GM19455 (cell line): Measurements from ENCODE around the gene RMDN2.
"Not testable (repeated sequence)": the region's sequence is repeated elsewhere in the genome, so short reads cannot be mapped to it uniquely, and the experiment has no call there.

ENCODE experiments used
- ATAC-seq: cut with Tn5 transposase; IDR thresholded peaks from one replicate; pipeline ENCODE4 v1.9.1; 2021; ENCODE audit not compliant: unreplicated experiment

RMDN2 gene

DNA sequence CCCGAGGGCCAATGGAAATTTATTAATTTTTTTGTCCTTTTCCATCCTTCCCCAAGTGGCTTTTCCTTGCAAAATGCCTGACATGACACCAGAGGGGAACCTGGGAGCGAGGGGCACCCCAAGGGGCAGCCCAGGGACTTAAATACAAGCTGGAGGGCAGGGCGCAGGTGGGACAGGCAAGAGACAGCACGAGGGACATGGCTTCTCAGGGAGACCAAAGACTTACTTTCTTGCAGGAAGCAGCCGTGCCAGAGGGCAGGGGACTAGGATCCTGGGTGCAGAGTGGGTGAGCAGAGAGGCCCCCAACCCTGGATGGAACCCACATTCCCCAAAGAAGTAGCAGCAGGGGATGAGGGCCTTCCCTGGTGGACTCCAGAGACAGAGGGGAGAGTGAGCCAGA, 5.3 kb downstream of the RMDN2 start:
- not testable (repeated sequence) for ATAC-seq

DNA sequence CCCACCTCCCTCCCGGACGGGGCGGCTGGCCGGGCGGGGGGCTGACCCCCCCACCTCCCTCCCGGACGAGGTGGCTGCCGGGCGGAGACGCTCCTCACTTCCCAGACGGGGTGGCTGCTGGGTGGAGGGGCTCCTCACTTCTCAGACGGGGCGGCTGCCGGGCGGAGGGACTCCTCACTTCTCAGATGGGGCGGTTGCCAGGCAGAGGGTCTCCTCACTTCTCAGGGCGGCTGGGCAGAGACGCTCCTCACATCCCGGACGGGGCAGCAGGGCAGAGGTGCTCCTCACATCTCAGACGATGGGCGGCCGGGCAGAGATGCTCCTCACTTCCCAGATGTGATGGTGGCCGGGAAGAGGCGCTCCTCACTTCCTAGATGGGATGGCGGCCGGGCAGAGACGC, 7.8 kb downstream of the RMDN2 start:
- ATAC-seq: not testable (repeated sequence)

DNA sequence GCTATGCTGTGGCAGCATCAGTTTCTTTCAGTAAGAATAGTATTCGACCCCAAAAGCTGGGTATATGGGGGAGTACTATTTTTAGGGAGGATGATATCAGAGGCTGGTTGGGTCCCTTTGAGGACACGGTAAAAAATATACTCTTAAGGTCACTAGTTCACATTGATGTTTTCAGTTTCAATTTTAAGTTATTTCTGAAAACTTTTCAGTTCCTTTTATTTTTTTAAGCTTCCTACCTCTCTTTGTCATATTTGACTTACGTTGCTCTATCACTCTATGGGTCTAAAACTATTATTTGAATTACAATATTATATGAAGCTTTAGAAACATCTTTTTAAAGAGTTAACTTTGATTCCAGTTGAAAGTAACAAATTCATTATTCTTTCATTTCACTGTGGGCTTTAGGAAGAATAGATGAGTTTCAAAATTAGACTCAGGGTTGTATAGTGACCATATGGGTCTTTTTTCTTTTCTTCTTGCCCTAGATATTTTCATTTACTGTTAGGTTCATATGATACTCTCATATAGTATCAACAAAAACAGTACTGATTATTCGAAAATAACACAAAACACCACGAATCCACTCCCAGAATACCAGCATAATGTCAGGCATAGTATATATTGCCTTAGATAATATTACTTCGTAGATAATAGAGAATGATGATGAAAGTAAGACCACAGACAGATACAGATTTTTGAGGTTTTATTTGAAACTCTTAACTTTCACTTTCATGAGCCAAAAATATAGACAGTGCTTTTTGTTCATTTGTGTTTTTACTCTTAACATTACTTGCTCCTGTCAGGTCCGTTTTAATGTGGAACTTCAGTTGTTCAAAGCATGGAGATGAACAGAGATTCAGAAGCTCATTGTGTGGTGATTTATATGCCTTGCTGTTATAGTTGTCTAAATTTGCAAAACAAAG, 9.8 kb downstream of the RMDN2 start:
- peak; percentile 89 for ATAC-seq

DNA sequence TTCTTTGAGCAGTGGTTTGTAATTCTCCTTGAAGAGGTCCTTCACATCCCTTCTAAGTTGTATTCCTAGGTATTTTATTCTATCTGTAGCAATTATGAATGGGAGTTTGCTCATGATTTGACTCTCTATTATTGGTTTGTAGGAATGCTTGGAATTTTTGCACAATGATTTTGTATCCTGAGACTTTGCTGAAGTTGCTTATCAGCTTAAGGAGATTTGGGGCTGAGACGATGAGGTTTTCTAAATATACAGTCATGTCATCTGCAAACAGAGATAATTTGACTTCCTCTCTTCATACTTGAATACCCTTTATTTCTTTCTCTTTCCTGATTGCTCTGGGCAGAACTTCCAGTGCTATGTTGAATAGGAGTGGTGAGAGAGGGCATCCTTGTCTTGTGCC, 12.5 kb downstream of the RMDN2 start:
- ATAC-seq: not testable (repeated sequence)

DNA sequence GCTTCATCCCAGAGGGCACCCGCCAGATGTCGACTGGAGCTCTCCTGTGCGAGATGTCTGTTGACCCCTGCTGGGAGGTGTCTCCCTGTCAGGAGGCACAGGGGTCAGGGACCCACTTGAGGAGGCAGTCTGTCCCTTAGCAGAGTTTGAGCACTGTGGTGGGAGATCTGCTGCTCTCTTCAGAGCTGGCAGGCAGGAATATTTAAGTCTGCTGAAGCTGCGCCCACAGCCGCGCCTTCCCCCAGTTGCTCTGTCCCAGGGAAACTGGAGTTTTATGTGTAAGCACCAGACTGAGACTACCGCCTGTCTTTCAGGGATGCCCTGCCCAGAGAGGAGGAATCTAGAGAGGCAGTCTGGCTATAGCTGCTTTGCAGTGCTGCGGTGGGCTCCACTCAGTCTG, 16.2 kb downstream of the RMDN2 start:
- not testable (repeated sequence) for ATAC-seq

DNA sequence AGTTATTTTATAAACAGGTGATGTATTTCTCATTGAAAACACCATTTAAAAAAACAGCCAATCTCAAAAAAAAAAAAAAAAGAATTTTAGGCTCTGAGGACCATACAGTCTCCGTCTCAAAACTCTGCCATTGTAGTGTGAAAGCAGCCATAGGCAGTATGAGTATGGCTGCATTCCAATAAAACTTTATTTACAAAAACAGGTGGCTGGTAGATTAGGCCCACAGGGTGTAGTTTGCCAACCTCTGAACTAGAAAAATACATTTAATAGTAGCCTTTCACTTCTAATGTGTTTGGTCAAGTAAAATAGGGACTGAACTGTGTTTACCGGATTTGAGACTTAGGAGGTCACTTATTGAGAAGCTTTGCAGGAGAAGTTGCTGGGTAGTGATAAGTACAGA, 19.2 kb downstream of the RMDN2 start:
- no peak for ATAC-seq

DNA sequence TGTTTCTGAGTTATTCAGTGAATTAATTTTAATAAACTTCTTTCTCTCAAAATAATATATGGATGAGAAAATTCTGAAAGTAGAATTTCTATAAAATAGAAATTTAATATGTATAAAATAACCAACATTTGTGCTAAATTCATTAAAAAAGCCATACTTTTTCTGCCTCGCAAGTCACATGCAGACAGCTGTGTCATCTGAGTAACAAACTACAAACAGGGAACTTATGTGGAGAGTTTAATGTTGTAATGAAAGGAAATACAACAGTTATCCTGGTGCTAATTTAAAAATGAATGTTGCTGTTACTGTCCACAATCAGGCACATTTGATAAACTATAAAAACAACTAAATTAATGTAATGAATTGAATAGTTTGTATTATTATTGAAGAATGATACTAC, 22.2 kb downstream of the RMDN2 start:
- no peak for ATAC-seq

DNA sequence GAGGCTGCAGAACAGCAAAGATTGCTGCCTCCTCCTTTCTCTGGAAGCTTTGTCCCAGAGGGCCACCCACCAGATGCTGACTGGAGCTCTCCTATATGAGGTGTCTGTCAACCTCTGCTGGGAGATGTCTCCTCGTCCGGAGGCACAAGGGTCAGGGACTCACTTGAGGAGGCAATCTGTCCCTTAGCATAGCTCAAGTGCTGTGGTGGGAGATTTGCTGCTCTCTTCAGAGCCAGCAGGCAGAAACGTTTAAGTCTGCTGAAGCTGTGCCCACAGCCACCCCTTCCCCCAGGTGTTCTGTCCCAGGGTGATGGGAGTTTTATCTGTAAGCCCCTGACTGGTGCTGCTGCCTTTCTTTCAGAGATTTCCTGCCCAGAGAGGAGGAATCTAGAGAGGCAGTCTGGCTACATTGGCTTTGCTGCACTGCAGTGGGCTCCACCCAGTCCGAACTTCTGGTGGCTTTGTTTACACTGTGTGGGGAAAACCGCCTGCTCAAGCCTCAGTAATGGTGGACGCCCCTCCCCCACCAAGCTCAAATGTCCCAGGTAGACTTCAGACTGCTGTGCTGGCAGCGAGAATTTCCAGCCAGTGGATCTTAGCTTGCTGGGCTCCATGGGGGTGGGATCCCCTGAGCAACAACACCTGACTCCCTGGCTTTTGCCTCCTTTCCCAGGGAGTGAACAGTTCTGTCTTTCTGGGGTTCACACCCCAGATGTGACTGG, 37.1 kb downstream of the RMDN2 start:
- ATAC-seq: not testable (repeated sequence)

DNA sequence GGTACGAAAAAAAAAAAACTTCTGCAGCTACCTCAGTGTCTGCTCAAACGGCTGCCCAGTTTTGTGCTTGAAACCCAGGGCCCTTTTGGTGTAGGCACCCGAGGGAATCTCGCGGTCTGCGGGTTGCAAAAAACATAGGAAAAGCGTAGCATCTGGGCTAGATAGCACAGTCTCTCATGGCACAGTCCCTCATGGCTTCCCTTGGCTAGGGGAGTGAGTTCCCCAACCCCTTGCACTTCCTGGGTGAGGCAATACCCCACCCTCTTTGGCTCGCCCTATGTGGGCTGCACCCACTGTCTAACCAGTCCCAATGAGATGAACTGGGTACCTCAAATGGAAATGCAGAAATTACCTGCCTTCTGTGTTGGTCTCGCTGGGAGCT, 37.6 kb downstream of the RMDN2 start:
- not testable (repeated sequence) for ATAC-seq

DNA sequence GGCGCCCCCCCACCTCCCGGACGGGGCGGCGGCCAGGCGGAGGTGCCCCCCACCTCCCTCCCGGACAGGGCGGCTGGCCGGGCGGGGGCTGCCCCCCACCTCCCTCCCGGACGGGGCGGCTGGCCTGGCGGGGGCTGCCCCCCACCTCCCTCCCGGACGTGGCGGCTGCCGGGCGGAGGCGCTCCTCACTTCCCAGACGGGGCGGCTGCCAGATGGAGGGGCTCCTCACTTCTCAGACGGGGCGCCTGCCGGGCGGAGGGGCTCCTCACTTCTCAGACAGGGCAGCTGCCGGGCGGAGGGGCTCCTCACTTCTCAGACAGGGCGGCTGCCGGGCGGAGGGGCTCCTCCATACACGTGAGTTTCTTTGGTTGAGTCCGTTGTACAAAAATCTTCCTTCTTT, 38.8 kb downstream of the RMDN2 start:
- not testable (repeated sequence) for ATAC-seq

DNA sequence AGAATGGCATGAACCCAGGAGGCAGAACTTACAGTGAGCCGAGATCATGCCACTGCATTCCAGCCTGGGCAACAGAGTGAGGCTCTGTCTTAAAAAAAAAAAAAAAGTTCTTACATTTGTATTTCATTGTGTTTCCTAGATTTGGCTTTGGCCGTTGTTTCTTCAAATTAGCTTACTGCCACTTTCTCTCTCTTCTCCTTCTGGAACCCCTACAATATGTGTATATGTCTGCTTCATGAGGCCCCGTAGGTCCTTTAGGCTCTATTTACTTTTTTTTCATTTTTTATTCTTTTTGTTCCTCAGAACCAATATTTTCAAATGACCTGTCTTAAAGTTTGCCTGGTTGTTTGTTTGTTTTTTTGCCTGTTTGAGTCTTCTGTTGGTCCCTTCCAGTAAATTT, 41.2 kb downstream of the RMDN2 start:
- no peak for ATAC-seq

DNA sequence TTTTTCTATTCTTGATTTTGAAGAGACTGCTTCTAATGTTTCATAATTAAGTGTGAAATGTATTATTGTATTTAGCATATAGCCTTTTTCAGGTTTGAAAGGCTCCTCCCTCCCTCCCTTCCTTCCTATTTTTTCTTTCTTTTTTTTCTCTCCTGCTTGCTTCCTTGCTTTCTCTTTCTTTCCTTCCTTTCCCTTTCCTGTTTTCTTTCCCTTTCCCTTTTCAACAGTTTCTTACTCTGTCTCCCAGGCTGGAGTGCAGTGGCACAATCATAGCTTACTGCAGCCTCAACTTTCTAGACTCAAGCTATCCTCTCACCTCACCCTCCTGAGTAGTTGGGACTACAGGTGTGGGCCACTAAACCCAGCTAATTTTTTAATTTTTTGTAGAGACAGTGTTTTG, 44.6 kb downstream of the RMDN2 start:
- ATAC-seq: no peak

DNA sequence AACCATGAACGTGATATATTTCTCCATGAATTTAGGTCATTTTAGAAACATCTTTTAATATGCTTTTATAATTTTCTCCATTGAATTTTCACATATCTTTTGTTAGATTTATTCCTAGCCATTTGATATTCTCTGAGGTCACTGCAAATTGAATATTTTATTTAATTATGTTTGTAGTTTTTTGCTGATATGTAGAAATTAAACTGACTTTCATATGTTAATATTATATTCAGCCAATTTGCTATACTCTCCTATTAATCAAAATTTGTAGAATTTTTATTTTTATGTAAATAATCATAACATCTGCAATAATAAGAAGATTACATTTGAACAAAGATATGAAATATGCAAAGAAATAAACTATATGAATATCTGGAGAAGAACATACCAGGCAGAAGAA, 46.9 kb downstream of the RMDN2 start:
- ATAC-seq: no peak

DNA sequence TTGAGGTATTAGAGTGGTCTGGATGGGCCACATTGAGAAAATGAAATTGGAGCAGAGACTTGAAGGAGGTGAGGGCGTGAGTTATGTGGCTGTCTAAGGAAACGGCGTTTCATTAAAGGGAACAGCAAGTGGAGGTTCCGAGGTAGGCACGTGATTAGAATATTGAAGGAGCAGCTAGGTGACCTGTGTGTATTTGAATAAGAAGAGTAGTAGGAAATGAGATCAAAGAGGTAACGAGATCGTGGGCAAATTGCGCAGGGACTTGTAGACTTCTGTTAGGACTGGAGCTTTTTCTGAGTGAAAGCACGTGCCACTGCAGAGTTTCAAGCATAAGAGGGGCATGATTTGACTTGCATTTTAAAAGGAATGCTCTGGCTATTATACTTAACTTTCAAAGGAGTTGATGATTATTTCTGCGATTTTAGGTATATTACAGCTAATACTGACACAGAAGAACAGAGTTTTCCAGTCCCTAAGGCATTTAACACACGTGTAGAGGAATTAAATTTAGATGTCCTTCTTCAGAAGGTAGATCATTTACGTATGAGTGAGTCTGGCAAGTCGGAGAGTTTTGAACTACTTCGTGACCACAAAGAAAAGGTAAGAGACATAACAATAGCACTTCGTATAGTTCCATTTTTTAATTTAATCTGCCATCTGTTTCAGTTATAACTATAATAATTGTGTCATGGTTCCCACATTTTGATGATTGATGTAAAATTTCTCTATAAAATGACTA, 48.7 kb downstream of the RMDN2 start:
- ATAC-seq: no peak

DNA sequence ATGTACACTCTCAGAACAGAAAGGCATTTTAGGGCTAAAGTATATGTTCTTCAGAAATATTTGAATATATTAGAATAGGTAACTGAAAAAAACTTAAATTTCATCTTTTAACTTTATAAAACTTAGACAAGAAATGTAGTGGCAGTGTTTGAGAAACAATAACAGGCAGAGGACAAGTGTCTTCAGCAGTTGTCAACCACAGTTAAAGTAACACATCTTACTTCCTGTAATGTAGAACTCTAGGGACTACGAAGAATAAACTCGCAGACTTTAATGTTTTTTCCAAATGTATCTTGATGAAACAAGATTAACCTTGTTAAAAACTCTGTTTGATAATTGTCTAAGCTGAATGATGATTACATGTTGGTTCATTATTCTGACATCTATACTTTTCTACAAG, 50.7 kb downstream of the RMDN2 start:
- ATAC-seq: no peak

DNA sequence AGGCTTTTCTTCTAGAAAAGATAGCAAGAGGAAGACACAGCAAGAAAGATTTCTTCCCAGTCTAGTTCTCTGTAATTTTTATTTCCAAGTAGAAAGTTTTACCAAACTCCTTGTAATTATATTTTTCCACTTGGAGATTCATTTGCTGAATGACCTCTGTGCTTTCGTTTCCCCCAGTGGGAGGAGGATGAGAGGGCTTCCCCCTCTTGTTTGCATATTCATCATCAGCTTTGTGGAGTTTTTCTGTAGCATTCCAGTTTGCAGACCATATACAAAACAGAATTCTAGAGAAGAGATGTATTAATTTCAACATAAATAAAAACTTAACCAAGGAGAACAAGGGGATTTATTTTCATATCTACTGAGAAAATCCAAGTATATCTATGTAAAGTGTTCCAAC, 51.3 kb downstream of the RMDN2 start:
- ATAC-seq: no peak

DNA sequence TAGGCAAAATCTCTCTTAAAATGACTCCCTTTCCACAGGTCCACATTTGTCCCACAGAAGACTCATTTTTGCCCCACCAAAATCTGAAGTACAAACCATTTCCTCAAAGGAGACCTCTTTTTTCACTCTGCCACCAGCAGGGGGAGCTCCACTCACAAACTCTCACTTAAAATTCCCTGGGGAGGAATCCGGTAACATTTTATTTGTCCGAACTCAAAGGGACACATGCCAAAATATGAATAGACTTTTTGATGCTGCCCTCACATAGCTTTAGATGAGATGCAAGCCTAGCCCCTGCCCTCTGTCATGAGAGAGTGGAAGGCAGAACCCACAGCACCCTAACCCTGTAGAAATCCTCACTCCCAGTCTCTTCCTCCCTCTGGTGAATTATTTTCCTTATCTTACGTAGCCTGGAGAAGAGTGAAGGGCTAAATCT, 57.1 kb downstream of the RMDN2 start:
- ATAC-seq: no peak

DNA sequence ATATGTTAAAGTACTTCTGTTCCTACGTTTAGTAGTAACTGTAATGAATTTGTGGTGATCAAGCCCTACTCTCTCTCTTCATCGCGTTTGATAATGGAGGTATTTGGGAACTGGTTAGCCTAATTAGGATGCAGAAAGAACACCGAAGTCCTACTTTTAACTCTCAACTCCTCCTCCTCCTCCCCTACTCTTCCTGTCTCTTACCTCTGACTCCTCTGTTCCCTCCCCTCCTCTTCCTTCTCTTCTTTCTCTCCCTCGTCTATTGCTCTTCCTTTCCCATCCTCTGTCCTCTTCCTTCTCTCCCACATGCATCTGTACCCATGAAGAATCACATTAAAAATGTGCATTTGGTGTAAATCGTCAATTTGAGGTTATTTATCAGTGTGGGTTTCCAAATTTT, 57.8 kb downstream of the RMDN2 start:
- no peak for ATAC-seq

DNA sequence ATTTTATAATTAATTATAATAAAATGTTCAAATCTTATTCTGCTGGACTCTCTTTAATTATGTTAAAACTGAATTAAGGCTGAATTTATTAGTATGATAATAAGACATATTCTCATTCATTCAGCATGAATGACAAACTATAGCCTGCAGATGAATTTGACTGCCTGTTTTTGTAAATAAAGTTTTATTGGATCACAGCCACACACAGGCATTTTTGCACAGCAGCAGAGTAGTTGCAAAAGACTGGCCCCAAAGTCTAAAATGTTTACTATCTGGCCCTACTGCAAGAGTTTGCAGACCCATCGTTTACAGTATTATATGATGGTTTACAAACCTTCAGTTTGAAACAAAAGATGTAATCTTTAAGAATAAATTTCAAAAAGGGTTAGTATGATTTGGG, 58.6 kb downstream of the RMDN2 start:
- no peak for ATAC-seq

DNA sequence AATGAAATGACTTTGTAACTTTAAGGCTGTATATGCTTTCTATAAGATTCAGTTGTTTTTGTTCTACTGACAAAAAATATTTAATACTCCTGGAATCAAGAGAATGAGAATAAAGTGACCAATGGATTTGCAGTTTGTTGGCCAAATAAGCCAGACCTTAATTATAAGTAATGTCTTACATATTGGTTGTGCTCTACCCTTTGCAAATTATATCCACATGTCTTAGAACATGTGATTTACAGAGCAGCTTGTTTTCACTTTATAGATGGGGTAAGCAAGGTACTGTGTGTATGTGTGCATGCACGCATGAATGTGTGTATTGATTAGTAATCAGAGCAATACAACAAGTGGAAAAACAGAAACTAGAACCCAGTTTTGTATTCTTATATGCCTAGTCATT, 59.1 kb downstream of the RMDN2 start:
- ATAC-seq: no peak

DNA sequence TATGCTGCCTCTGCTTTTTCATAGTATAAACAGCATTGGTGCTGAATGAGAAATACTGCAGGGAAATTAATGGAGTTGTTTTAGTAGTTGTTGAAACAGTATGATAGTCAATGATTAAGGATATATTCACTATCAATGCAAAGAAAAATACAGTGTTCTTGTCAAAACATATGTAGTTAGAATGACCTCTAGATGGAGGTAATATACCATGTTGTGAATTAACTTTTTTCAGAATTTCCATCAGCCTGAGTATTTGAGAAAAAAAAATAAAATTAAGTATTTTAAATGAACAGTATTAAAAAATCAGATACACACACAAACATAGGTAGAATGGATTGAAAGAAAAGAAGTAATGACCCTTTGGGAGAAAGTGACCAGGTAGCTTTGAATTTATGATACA, 59.5 kb downstream of the RMDN2 start:
- ATAC-seq: no peak

DNA sequence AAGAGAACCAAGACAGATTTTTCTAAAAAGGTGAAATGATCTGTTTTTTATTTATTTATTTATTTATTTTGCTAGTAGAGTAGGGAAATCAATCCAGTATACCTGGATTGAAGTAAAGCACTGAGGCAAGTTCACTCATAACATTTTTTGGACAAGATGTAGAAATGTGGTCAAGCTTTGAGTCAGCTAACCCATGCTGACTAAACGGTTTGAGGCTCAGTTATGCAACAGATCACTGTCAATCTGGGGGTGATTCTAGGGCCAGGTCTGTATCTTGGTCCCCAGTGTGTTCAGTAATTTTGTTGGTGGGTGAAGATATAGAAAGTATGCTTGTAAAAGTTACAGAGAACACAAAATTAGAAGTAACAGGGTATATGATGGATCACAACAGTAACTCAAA, 60.2 kb downstream of the RMDN2 start:
- ATAC-seq: no peak
